ENCODE results near the gene CLMP.

The CLMP gene

GRCh38 chr11:123086305-123086704, 108.7 kb downstream of the CLMP start:
- no peak for DNase-seq (ENCODE audit: low spot score)
- no peak for TF ChIP-seq CTCF (IDR thresholded peaks at IDR 0.05; ENCODE audit: borderline replicate concordance, control extremely low read depth, extremely low read depth, insufficient read depth, missing control alignments)
- in situ Hi-C loops (cut with MboI; ENCODE audit: low sequenced_read_pairs, unreplicated experiment) = no loop called here

GRCh38 chr11:123085497-123085896, 109.6 kb downstream of the CLMP start:
- DNase-seq (ENCODE audit: low spot score) = no peak
- in situ Hi-C loops (cut with MboI; ENCODE audit: low sequenced_read_pairs, unreplicated experiment) = no loop called here
- TF ChIP-seq CTCF (IDR thresholded peaks at IDR 0.05; ENCODE audit: borderline replicate concordance, control extremely low read depth, extremely low read depth, insufficient read depth, missing control alignments) = no peak

- no peak for DNase-seq (ENCODE audit: low spot score)
- TF ChIP-seq CTCF (IDR thresholded peaks at IDR 0.05; ENCODE audit: borderline replicate concordance, control extremely low read depth, extremely low read depth, insufficient read depth, missing control alignments) = no peak
- in situ Hi-C loops (cut with MboI; ENCODE audit: low sequenced_read_pairs, unreplicated experiment) = no loop called here
These were observed 110.6 kb downstream of the CLMP start for GRCh38 chr11:123084454-123084853.

GRCh38 chr11:123083623-123084029, 111.4 kb downstream of the CLMP start:
- TF ChIP-seq CTCF (IDR thresholded peaks at IDR 0.05; ENCODE audit: borderline replicate concordance, control extremely low read depth, extremely low read depth, insufficient read depth, missing control alignments) = no peak
- DNase-seq (ENCODE audit: low spot score) = no peak
- in situ Hi-C loops (cut with MboI; ENCODE audit: low sequenced_read_pairs, unreplicated experiment) = no loop called here

- in situ Hi-C loops (cut with MboI; ENCODE audit: low sequenced_read_pairs, unreplicated experiment) = no loop called here
- no peak for DNase-seq (ENCODE audit: low spot score)
- no peak for TF ChIP-seq CTCF (IDR thresholded peaks at IDR 0.05; ENCODE audit: borderline replicate concordance, control extremely low read depth, extremely low read depth, insufficient read depth, missing control alignments)
These were observed 112.1 kb downstream of the CLMP start for GRCh38 chr11:123082977-123083376.

GRCh38 chr11:123080015-123080414, 115.0 kb downstream of the CLMP start:
- in situ Hi-C loops (cut with MboI; ENCODE audit: low sequenced_read_pairs, unreplicated experiment) = no loop called here
- no peak for DNase-seq (ENCODE audit: low spot score)
- TF ChIP-seq CTCF (IDR thresholded peaks at IDR 0.05; ENCODE audit: borderline replicate concordance, control extremely low read depth, extremely low read depth, insufficient read depth, missing control alignments) = no peak

GRCh38 chr11:123076484-123076883, 118.6 kb downstream of the CLMP start:
- in situ Hi-C loops (cut with MboI; ENCODE audit: low sequenced_read_pairs, unreplicated experiment) = no loop called here
- TF ChIP-seq CTCF (IDR thresholded peaks at IDR 0.05; ENCODE audit: borderline replicate concordance, control extremely low read depth, extremely low read depth, insufficient read depth, missing control alignments) = no peak
- DNase-seq (ENCODE audit: low spot score) = no peak
